ENCODE data around the gene AUTS2. TPM values are rescaled to one million over a fixed set of nuclear protein-coding genes. Genes with fewer than 3 reads are reported as not detected.

Gene AUTS2
- total and polyA plus RNA-seq, 4 donors = 4.9 to 24.4 (median 7.0) TPM

- no peaks in the 10 kb centered on the region for H3K27me3 ChIP-seq (ENCODE audit: control insufficient read depth in 4 of 4, insufficient read depth in 4 of 4, low read length in 3 of 4)
- H3K4me1 ChIP-seq (ENCODE audit: control insufficient read depth in 4 of 4, insufficient read depth in 4 of 4, low read length in 3 of 4) = no peaks in the 10 kb centered on the region
- H3K4me3 ChIP-seq (ENCODE audit: low read depth in 1 of 3, low read length in 3 of 3) = no peak overlapping the region
- no peak overlapping the region for H3K27ac ChIP-seq (ENCODE audit: low read depth in 1 of 2, low read length in 2 of 2)
- DNase-seq (ENCODE audit: low spot score) = no peak
- H3K9me3 ChIP-seq (ENCODE audit: control insufficient read depth in 4 of 4, low read length in 3 of 4) = no peaks in the 10 kb centered on the region
- TF ChIP-seq GABPA (IDR thresholded peaks at IDR 0.05 in 1 of 2, conservative IDR thresholded peaks at IDR 0.05 in 1 of 2) (no peak), ATF3 (IDR thresholded peaks at IDR 0.05) (no peak), FOXA2 (IDR thresholded peaks at IDR 0.05) (no peak), SP1 (IDR thresholded peaks at IDR 0.05) (no peak), TAF1 (conservative IDR thresholded peaks at IDR 0.05) (no peak), HNF4A (conservative IDR thresholded peaks at IDR 0.05) (no peak), NR2F2 (IDR thresholded peaks at IDR 0.05) (no peak), CTCF (IDR thresholded peaks at IDR 0.05; ENCODE audit: low read depth, low read length, missing input control) (no peak), FOXA1 (IDR thresholded peaks at IDR 0.05) (no peak), EGR1 (IDR thresholded peaks at IDR 0.05; ENCODE audit: low read depth in 2 of 2) (no peak), JUND (IDR thresholded peaks at IDR 0.05) (no peak), YY1 (IDR thresholded peaks at IDR 0.05) (no peak), ZBTB33 (IDR thresholded peaks at IDR 0.05) (no peak), MAX (IDR thresholded peaks at IDR 0.05) (no peak), RXRA (IDR thresholded peaks at IDR 0.05) (no peak)
- H3K36me3 ChIP-seq (ENCODE audit: control insufficient read depth in 4 of 4, insufficient read depth in 3 of 4, low read depth in 1 of 4, low read length in 3 of 4) = no peaks in the 10 kb centered on the region
- H3K9ac ChIP-seq (ENCODE audit: low read depth in 1 of 2, low read length in 2 of 2) = no peak overlapping the region
- 95% methylated on average over 2 of the region's 2 CpGs for WGBS
Measured at GRCh38 chr7:70421319-70421718, 823.0 kb downstream of the AUTS2 start.

- H3K36me3 ChIP-seq (ENCODE audit: control insufficient read depth in 4 of 4, insufficient read depth in 3 of 4, low read depth in 1 of 4, low read length in 3 of 4) = no peaks in the 10 kb centered on the region
- no peak for DNase-seq (ENCODE audit: low spot score)
- WGBS = 96% methylated on average over 12 of the region's 12 CpGs
- TF ChIP-seq YY1 (IDR thresholded peaks at IDR 0.05) (no peak), RXRA (IDR thresholded peaks at IDR 0.05) (no peak), JUND (IDR thresholded peaks at IDR 0.05) (no peak), MAX (IDR thresholded peaks at IDR 0.05) (no peak), HNF4A (conservative IDR thresholded peaks at IDR 0.05) (no peak), HNF4G (IDR thresholded peaks at IDR 0.05) (no peak), RAD21 (IDR thresholded peaks at IDR 0.05) (no peak), FOXA1 (IDR thresholded peaks at IDR 0.05) (no peak), CTCF (IDR thresholded peaks at IDR 0.05; ENCODE audit: low read depth, low read length, missing input control) (no peak), TAF1 (conservative IDR thresholded peaks at IDR 0.05) (no peak), ZBTB33 (IDR thresholded peaks at IDR 0.05) (no peak), NR2F2 (IDR thresholded peaks at IDR 0.05) (no peak), EGR1 (IDR thresholded peaks at IDR 0.05; ENCODE audit: low read depth in 2 of 2) (no peak), FOXA2 (IDR thresholded peaks at IDR 0.05) (no peak), GABPA (IDR thresholded peaks at IDR 0.05 in 1 of 2, conservative IDR thresholded peaks at IDR 0.05 in 1 of 2) (no peak), ATF3 (IDR thresholded peaks at IDR 0.05) (no peak)
Measured at GRCh38 chr7:70426249-70426880, 828.1 kb downstream of the AUTS2 start.

More at GRCh38 chr7:70426249-70426880, 828.1 kb downstream of the AUTS2 start:
- Histone ChIP-seq H3K4me3 (ENCODE audit: low read depth in 1 of 3, low read length in 3 of 3) (no peak overlapping the region), H3K9me3 (ENCODE audit: control insufficient read depth in 4 of 4, low read length in 3 of 4) (no peaks in the 10 kb centered on the region), H3K9ac (ENCODE audit: low read depth in 1 of 2, low read length in 2 of 2) (no peak overlapping the region), H3K27me3 (ENCODE audit: control insufficient read depth in 4 of 4, insufficient read depth in 4 of 4, low read length in 3 of 4) (no peaks in the 10 kb centered on the region), H3K27ac (ENCODE audit: low read depth in 1 of 2, low read length in 2 of 2) (no peak overlapping the region), H3K4me1 (ENCODE audit: control insufficient read depth in 4 of 4, insufficient read depth in 4 of 4, low read length in 3 of 4) (no peaks in the 10 kb centered on the region)
